Thyroid gland (tissue), 4 donors: Measurements from ENCODE around the gene ZFR.

ENCODE experiments used
- CTCF ChIP-seq, 6 experiments: fragments of 200-600 bp in 3 of 6; fragments of 450-650 bp in 3 of 6; sonication (generic) in 3 of 6; IDR thresholded peaks; one replicate each; pipeline ENCODE4 v1.5.1; 2016 to 2019; ENCODE audit warnings: antibody characterized with exemption in 6 of 6, mild to moderate bottlenecking in 2 of 6, inconsistent platforms in 1 of 6, moderate library complexity in 1 of 6
- POLR2A ChIP-seq, 2 donors: fragments of 450-650 bp; IDR thresholded peaks; one replicate each; pipeline ENCODE4 v1.6.1; 2017; ENCODE audit warnings: antibody characterized with exemption in 2 of 2, mild to moderate bottlenecking in 2 of 2, moderate library complexity in 1 of 2

GRCh38 chr5:32360906-32361305 lies 83.6 kb downstream of the ZFR start:
- TF ChIP-seq CTCF (IDR thresholded peaks at IDR 0.05), result no peak
- TF ChIP-seq POLR2A (IDR thresholded peaks at IDR 0.05), result no peak
